AG04450 (cell line): Measurements from ENCODE around the gene PARD3. TPM values are rescaled to one million over a fixed set of nuclear protein-coding genes. Genes with fewer than 3 reads are reported as not detected.

Experiments
- CTCF ChIA-PET: fragments of 300-600, 350-600 bp; formaldehyde crosslinking; extraction: SDS; loops from one replicate; lab custom pipeline; 2022; ENCODE audit warnings: antibody characterized with exemption, inconsistent platforms; lab: Charles Lee
- POLR2A ChIA-PET: fragments of 350-600 bp; formaldehyde crosslinking; extraction: SDS; loops from one replicate; lab custom pipeline; 2021; ENCODE audit warnings: antibody characterized with exemption, inconsistent platforms; lab: Yijun Ruan, JAX
- DNase-seq: peaks from one replicate; pipeline ENCODE4 v3.0.0-alpha.2; 2011; ENCODE audit warnings: low read depth, low spot score
- H3K27ac ChIP-seq: one replicate; pipeline ENCODE4 v1.5.1; 2012; ENCODE audit warnings: low read depth, low read length, control low read depth
- H3K27me3 ChIP-seq: one replicate; pipeline ENCODE4 v1.6.0; 2012; ENCODE audit warnings: low read length; ENCODE audit not compliant: control insufficient read depth, insufficient read depth
- H3K4me3 ChIP-seq: 2 replicates; pipeline ENCODE4 v1.5.1; 2011; ENCODE audit warnings: mild to moderate bottlenecking, low read depth, low read length, control low read depth
- H3K9me3 ChIP-seq: 2 replicates; pipeline ENCODE4 v1.5.1; 2012; ENCODE audit warnings: low read length; ENCODE audit not compliant: control insufficient read depth, insufficient read depth
- CTCF ChIP-seq: IDR thresholded peaks from 2 replicates; pipeline ENCODE4 v1.5.1; 2011; ENCODE audit warnings: low read depth, low read length, control low read depth, inconsistent platforms
- polyA plus RNA-seq: library from polyadenylated mRNA; depleted of rRNA; stranded (reverse); fragments of >200 nt; gene quantifications from 2 replicates; pipeline ENCODE4 v1.2.3, GENCODE V29; 2011

The PARD3 gene
- polyA plus RNA-seq, 1 experiment: 43.1 TPM

- no peak for TF ChIP-seq CTCF
- Histone ChIP-seq H3K27ac (no peak overlapping the region), H3K27me3 (no peaks in the 10 kb centered on the region), H3K9me3 (no peaks in the 10 kb centered on the region), H3K4me3 (no peak overlapping the region)
- CTCF ChIA-PET: interaction anchor here (0.9 kb wide), 1 partner anchor 94 kb away, joined by 3 read pairs; no protein-coding TSS in a partner anchor
- DNase-seq: no peak
- POLR2A ChIA-PET: no interaction called here
Measured at GRCh38 chr10:34544400-34544799, 270.7 kb downstream of the PARD3 start.

GRCh38 chr10:34543716-34544115, 271.4 kb downstream of the PARD3 start:
- ChIA-PET POLR2A (no interaction called here), CTCF (interaction anchor here (0.9 kb wide), 1 partner anchor 95 kb away, joined by 3 read pairs; no protein-coding TSS in a partner anchor)
- Histone ChIP-seq H3K4me3 (no peak overlapping the region), H3K9me3 (no peaks in the 10 kb centered on the region), H3K27ac (no peak overlapping the region), H3K27me3 (no peaks in the 10 kb centered on the region)
- no peak for DNase-seq
- TF ChIP-seq CTCF: no peak

- no peaks in the 10 kb centered on the region for H3K9me3 ChIP-seq
- no peak for DNase-seq
Measured at GRCh38 chr10:34540492-34540891, 274.6 kb downstream of the PARD3 start.

GRCh38 chr10:34539533-34540315, 275.4 kb downstream of the PARD3 start:
- ChIA-PET CTCF (interaction anchor here (0.6 kb wide), 1 partner anchor 440 kb away, joined by 3 read pairs; no protein-coding TSS in a partner anchor), POLR2A (no interaction called here)
- H3K9me3 ChIP-seq: no peaks in the 10 kb centered on the region
- no peak for TF ChIP-seq CTCF
- DNase-seq: no peak
- peak overlapping the region; percentile 25 for H3K4me3 ChIP-seq
- H3K27ac ChIP-seq: no peak overlapping the region
- H3K27me3 ChIP-seq: no peaks in the 10 kb centered on the region

More at GRCh38 chr10:34540492-34540891, 274.6 kb downstream of the PARD3 start:
- Histone ChIP-seq H3K4me3 (no peak overlapping the region), H3K27ac (no peak overlapping the region), H3K27me3 (no peaks in the 10 kb centered on the region)
- TF ChIP-seq CTCF: no peak
- ChIA-PET POLR2A (no interaction called here), CTCF (no interaction called here)

GRCh38 chr10:34538281-34538829, 276.7 kb downstream of the PARD3 start:
- ChIA-PET POLR2A (no interaction called here), CTCF (no interaction called here)

More at GRCh38 chr10:34538281-34538829, 276.7 kb downstream of the PARD3 start:
- Histone ChIP-seq H3K4me3 (no peak overlapping the region), H3K27me3 (no peaks in the 10 kb centered on the region), H3K27ac (no peak overlapping the region), H3K9me3 (no peaks in the 10 kb centered on the region)
- DNase-seq: no peak
- TF ChIP-seq CTCF: no peak
